ENCODE results near the gene MESP2.

DNA sequence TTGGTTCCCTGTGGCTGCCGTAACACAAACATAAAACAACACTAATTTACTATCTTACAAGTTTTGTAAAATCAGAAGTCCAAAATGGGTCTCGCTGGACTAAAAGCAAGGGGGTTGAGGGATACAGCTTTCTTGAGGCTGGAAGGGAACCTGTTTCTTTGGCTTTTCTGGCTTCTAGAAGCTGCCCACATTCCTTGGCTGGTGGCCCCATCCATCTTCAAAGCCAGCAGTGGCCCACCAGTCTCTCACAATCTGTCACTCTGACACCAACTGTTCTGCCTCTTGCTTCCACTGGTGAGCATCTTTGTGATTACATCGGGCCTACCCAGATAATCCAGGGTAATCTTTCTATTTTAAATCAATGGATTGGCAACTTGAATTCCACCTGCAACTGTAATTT, 39.6 kb downstream of the MESP2 start:
- no peak for TF ChIP-seq EZH2 (IDR thresholded peaks at IDR 0.05; ENCODE audit: low read length, missing control alignments)
- TF ChIP-seq, protein P1, sequence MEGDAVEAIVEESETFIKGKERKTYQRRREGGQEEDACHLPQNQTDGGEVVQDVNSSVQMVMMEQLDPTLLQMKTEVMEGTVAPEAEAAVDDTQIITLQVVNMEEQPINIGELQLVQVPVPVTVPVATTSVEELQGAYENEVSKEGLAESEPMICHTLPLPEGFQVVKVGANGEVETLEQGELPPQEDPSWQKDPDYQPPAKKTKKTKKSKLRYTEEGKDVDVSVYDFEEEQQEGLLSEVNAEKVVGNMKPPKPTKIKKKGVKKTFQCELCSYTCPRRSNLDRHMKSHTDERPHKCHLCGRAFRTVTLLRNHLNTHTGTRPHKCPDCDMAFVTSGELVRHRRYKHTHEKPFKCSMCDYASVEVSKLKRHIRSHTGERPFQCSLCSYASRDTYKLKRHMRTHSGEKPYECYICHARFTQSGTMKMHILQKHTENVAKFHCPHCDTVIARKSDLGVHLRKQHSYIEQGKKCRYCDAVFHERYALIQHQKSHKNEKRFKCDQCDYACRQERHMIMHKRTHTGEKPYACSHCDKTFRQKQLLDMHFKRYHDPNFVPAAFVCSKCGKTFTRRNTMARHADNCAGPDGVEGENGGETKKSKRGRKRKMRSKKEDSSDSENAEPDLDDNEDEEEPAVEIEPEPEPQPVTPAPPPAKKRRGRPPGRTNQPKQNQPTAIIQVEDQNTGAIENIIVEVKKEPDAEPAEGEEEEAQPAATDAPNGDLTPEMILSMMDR (conservative IDR thresholded peaks at IDR 0.05 in 1 of 2, IDR thresholded peaks at IDR 0.05 in 1 of 2; ENCODE audit: low read depth in 1 of 2, low read length in 2 of 2): no peak
